Measurements from ENCODE around the gene GJD4. TPM values are rescaled to one million over a fixed set of nuclear protein-coding genes. Genes with fewer than 3 reads are reported as not detected.

Gene GJD4
- total RNA-seq, 1 donor from 2014 or later = not detected

DNA sequence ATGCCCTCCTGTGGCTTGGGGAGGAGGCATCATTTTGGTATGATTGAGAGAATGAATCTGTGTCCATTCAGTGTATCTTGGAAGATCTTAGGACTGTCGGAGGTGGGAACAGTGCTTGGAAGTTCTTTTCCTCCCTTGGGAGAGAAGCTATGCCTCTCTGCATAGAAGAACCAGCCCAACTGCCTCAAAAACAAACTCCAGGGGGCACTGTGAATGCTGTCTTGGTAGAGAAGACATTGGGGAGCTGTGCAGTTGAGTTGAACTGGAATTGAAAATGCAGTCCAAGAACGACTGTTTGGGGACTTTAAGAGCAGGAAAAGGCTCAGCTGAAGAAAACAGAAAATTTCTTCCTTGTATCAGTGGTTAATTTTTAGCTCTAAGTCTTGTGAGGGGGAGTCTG lies 4.9 kb upstream of the GJD4 start:
- TF ChIP-seq, protein P1, sequence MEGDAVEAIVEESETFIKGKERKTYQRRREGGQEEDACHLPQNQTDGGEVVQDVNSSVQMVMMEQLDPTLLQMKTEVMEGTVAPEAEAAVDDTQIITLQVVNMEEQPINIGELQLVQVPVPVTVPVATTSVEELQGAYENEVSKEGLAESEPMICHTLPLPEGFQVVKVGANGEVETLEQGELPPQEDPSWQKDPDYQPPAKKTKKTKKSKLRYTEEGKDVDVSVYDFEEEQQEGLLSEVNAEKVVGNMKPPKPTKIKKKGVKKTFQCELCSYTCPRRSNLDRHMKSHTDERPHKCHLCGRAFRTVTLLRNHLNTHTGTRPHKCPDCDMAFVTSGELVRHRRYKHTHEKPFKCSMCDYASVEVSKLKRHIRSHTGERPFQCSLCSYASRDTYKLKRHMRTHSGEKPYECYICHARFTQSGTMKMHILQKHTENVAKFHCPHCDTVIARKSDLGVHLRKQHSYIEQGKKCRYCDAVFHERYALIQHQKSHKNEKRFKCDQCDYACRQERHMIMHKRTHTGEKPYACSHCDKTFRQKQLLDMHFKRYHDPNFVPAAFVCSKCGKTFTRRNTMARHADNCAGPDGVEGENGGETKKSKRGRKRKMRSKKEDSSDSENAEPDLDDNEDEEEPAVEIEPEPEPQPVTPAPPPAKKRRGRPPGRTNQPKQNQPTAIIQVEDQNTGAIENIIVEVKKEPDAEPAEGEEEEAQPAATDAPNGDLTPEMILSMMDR (IDR thresholded peaks at IDR 0.05; ENCODE audit: insufficient read depth, low read length, severe bottlenecking) = peak; percentile 5
- FAIRE-seq = peak; percentile 92

DNA sequence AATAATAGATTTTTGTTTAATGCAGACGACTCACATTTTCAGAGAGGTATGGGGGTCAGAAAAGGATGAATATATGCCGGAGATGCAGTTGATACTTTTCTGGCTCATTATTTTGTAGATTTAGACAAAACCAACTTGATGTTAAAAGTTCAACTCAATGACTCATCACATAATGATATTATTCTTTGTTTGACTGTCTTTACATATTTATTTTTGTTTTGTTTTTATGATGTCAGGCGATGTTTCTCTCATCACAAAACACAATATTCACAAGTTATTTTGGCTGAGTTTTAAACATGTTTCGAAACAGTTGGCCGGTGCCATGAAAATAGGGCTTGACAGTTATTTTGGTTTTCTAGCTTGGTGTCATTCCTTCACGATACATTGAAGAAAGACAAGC lies 1.3 kb downstream of the GJD4 start:
- no peak for FAIRE-seq
- no peak overlapping the region for H3K4me3 ChIP-seq (ENCODE audit: low read depth, low read length)
- TF ChIP-seq, protein P1 (IDR thresholded peaks at IDR 0.05; ENCODE audit: insufficient read depth, low read length, severe bottlenecking) = no peak
- H3K27me3 ChIP-seq (ENCODE audit: control insufficient read depth, insufficient read depth, low read length) = peaks cover 7% of the 10 kb centered on the region
- DNase-seq (ENCODE audit: low read depth) = no peak
- H3K36me3 ChIP-seq (ENCODE audit: control insufficient read depth, insufficient read depth, low read length) = no peaks in the 10 kb centered on the region

More for the DNA sequence above, 4.9 kb upstream of the GJD4 start:
- no peaks in the 10 kb centered on the region for H3K27me3 ChIP-seq (ENCODE audit: control insufficient read depth, insufficient read depth, low read length)
- DNase-seq (ENCODE audit: low read depth) = no peak
- H3K4me3 ChIP-seq (ENCODE audit: low read depth, low read length) = no peak overlapping the region
- no peaks in the 10 kb centered on the region for H3K36me3 ChIP-seq (ENCODE audit: control insufficient read depth, insufficient read depth, low read length)

DNA sequence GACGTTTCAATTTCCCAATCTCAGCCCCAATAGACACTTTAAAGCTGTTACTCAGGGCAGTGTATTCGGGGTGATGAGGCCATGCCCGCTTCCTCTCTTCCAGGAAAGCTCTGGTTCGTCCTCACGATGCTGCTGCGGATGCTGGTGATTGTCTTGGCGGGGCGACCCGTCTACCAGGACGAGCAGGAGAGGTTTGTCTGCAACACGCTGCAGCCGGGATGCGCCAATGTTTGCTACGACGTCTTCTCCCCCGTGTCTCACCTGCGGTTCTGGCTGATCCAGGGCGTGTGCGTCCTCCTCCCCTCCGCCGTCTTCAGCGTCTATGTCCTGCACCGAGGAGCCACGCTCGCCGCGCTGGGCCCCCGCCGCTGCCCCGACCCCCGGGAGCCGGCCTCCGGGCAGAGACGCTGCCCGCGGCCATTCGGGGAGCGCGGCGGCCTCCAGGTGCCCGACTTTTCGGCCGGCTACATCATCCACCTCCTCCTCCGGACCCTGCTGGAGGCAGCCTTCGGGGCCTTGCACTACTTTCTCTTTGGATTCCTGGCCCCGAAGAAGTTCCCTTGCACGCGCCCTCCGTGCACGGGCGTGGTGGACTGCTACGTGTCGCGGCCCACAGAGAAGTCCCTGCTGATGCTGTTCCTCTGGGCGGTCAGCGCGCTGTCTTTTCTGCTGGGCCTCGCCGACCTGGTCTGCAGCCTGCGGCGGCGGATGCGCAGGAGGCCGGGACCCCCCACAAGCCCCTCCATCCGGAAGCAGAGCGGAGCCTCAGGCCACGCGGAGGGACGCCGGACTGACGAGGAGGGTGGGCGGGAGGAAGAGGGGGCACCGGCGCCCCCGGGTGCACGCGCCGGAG lies 2.6 kb downstream of the GJD4 start:
- no peaks in the 10 kb centered on the region for H3K36me3 ChIP-seq (ENCODE audit: control insufficient read depth, insufficient read depth, low read length)
- TF ChIP-seq, protein P1 (IDR thresholded peaks at IDR 0.05; ENCODE audit: insufficient read depth, low read length, severe bottlenecking) = no peak

DNA sequence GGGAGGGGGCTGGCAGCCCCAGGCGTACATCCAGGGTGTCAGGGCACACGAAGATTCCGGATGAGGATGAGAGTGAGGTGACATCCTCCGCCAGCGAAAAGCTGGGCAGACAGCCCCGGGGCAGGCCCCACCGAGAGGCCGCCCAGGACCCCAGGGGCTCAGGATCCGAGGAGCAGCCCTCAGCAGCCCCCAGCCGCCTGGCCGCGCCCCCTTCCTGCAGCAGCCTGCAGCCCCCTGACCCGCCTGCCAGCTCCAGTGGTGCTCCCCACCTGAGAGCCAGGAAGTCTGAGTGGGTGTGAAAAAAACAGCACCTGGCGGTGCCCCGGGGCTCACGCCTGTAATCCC lies 3.2 kb downstream of the GJD4 start:
- Histone ChIP-seq H3K27me3 (ENCODE audit: control insufficient read depth, insufficient read depth, low read length) (peaks cover 7% of the 10 kb centered on the region), H3K36me3 (ENCODE audit: control insufficient read depth, insufficient read depth, low read length) (no peaks in the 10 kb centered on the region), H3K4me3 (ENCODE audit: low read depth, low read length) (no peak overlapping the region)
- FAIRE-seq = no peak
- no peak for DNase-seq (ENCODE audit: low read depth)
- TF ChIP-seq, protein P1 (IDR thresholded peaks at IDR 0.05; ENCODE audit: insufficient read depth, low read length, severe bottlenecking) = no peak

More for the DNA sequence above, 2.6 kb downstream of the GJD4 start:
- Histone ChIP-seq H3K27me3 (ENCODE audit: control insufficient read depth, insufficient read depth, low read length) (peaks cover 7% of the 10 kb centered on the region), H3K4me3 (ENCODE audit: low read depth, low read length) (peak overlapping the region; percentile 30)
- FAIRE-seq (peak; percentile 32), DNase-seq (ENCODE audit: low read depth) (no peak)

DNA sequence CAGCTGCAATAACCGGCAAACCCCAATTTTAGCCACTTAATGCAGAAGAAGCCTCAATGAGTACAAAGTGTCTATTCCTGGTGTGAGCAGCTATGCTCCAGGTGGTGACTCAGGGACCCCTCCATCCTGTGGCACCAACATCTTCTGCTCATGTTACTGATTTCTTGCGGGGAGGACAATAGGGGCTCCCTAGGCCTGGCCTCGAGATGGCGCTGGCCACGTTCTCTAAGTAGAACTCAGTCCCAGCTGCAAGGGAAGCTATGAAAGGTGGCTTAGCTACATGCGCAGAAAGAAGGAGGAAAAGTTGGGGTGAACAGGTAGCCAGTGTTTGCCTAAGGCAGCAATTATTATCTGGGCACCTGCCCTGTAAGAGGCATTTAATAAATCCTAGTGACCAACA lies 6.6 kb downstream of the GJD4 start:
- TF ChIP-seq, protein P1 (IDR thresholded peaks at IDR 0.05; ENCODE audit: insufficient read depth, low read length, severe bottlenecking) = no peak
- Histone ChIP-seq H3K36me3 (ENCODE audit: control insufficient read depth, insufficient read depth, low read length) (no peaks in the 10 kb centered on the region), H3K4me3 (ENCODE audit: low read depth, low read length) (no peak overlapping the region), H3K27me3 (ENCODE audit: control insufficient read depth, insufficient read depth, low read length) (peaks cover 6% of the 10 kb centered on the region)
- no peak for DNase-seq (ENCODE audit: low read depth)
- FAIRE-seq = no peak

All from bronchial epithelial cell (primary cell).